HG02642 (cell line): ENCODE data around the gene GRIA2.
"Not testable (repeated sequence)": the region's sequence is repeated elsewhere in the genome, so short reads cannot be mapped to it uniquely, and the experiment has no call there.

ENCODE experiments used
- ATAC-seq: cut with Tn5 transposase; IDR thresholded peaks from one replicate; pipeline ENCODE4 v1.9.1; 2021; ENCODE audit warnings: mild to moderate bottlenecking; ENCODE audit not compliant: unreplicated experiment, poor library complexity

GRIA2 gene

DNA sequence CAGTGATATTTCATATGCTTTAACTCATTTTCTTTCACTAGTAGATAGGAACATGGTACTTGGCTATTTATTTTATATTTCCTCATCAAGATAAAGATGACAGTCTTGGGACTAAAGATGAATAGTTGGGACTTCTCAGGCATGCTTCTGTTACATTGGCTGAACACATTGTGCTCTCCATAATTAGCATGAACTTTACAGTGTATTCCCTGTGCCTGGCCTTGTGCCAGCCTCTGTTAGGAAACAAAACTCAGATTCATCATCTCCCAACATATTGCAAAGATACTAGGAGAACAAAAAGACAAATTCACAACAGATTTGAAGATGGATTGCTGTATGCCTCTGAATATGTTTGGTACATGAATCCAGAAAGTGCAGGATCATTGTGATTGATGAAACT, 26.4 kb downstream of the GRIA2 start:
- ATAC-seq = no peak

DNA sequence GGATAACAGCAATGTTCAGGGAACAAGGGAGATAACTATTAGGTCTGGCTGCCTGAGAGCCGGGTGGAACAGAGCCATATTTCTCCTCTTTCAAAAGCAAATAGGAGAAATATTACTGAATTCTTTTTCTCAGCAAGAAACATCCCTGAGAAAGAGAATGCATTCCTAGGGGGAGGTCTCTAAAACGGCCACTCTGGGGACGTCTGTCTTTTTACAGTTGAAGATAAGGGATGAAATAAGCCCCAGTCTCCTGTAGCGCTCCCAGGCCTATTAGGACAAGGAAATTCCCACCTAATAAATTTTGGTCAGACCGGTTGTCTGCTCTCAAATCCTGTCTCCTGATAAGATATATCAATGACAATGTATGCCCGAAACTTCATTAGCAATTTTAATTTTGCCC, 37.6 kb downstream of the GRIA2 start:
- not testable (repeated sequence) for ATAC-seq

- no peak for ATAC-seq
Observed at GRCh38 chr4:157265281-157265680, 44.8 kb downstream of the GRIA2 start.

DNA sequence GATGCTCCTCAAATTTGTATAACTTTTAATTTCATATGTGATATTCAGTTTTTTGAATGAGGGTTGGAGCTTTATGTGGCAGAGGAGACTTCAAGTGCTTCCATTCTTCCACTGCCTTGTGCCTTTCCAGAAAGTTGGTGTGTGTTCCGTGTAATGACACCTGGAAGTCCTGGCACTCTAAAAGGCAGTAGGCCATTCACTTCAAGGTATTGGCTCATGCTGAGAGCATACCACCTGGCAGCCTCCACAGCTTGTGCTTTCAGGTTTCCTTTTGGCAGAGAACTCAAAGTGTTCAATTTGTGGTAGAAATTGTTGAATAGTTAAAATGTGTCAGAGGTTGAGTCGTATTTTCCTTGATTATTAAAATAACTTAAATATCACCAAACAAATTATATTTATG, 49.6 kb downstream of the GRIA2 start:
- no peak for ATAC-seq

DNA sequence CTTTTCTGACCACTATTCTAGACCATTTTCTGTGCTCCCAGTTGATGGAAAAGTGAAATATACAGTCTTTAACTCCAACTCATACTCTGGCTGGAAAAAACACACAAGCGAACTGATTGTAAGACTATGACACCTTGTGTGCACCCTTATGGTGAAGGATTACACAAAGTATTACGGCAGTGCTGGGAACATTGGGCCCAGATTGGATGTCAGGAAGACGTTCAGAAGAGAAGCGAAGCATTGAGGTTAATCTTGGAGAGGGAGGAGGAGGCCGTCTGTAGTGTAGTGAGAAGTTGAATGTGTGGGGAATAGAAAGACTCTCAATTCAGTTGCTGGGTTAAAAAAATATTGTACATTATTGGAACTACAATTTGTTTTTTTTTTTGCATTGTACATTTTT, 50.0 kb downstream of the GRIA2 start:
- ATAC-seq = no peak

- ATAC-seq = no peak
Observed at GRCh38 chr4:157271166-157271869, 50.8 kb downstream of the GRIA2 start.

DNA sequence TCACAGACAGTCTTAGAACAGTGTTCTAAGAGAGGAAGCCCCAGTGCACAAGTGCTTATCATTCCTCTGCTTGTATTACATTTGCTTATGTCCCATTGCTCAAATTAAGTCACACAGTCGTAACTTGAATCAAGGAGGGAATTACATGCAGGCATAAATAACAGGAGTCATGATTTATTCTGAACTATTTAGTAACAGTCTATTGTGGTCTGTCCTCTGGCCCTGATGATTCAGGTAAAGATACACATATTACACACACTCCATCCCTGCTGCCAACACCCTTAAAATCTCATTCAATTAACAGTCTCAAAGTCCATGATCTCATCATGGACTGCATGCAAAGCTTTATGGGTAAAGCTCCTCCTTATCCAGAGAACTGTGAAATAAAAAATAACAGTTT, 60.1 kb downstream of the GRIA2 start:
- ATAC-seq = no peak

- no peak for ATAC-seq
Observed at GRCh38 chr4:157282019-157282418, 61.5 kb downstream of the GRIA2 start.

DNA sequence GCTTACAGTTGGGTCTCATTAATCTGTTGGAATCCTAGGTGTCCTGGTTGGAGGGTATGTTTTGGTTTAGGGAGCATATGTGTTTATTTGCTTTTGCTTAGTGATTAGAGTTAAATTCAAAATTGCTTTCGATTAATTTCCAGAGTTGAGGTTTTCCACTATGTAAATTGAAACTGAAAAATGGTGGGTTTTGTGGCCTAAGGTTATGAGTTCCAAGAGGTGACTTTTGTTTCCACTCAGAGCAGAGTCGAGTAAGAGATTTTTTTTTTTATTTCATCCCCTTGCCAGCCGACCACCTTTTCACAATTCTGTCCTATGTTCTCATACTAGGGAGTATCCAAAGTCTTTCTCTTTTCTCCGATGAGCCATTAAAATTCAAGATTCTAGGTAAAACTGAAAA, 66.9 kb downstream of the GRIA2 start:
- ATAC-seq = no peak

- ATAC-seq = no peak
Observed at GRCh38 chr4:157290622-157291021, 70.1 kb downstream of the GRIA2 start.

DNA sequence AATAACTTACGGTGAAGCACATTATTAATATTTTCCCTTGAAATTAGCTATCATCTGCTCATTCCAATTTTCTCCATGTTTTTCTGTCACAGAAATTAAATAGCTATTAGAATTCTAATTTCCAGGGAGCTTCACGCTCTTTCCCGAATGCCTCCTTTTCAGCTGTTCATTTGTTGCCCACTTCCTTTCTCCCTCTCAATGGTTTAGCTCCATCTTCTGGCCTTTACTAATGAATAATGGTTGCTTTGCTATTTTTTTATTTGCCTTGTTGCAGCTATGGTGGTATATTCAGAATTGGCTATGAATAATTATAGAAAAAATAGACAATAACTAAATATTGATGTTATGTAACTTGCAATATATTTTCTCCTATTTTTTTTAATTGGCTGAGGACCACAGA, 70.5 kb downstream of the GRIA2 start:
- no peak for ATAC-seq

DNA sequence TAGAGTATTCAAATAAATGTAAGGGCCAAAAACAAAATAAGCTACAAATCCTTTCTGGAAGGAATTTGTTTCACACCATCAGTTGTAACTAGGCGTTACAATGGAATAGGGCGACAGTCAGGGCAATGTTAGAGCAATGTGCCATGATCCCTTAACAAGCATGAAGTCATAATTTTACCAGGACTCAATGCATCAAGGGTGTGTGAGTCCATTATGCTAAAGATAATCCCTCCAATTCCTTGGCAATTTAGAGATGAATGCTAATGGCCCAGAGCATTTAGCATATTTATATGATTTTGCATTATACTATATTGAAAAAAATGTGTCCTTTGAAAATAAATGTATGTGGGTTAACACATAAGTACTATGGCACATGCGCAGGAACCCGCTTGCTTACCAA, 73.1 kb downstream of the GRIA2 start:
- ATAC-seq = no peak

DNA sequence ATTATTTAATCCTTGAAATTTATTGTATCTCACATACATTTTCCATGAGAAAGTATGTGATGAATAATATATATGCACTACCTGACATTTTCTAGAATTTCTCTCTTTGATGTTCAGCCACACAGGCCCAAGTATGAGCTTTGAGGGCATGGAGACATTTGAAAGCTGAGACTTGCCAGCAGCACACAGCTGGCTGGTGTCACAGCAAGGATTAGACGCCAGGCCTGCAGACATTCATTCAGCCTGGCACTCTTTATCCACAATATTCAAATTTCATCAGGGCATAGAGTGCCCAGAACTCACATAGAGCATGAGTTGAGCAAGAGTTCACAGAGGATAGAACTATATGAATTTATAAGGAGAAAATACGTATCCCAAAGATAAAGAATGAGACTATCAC, 74.0 kb downstream of the GRIA2 start:
- ATAC-seq = no peak

- no peak for ATAC-seq
Observed at GRCh38 chr4:157300701-157301100, 80.2 kb downstream of the GRIA2 start.

DNA sequence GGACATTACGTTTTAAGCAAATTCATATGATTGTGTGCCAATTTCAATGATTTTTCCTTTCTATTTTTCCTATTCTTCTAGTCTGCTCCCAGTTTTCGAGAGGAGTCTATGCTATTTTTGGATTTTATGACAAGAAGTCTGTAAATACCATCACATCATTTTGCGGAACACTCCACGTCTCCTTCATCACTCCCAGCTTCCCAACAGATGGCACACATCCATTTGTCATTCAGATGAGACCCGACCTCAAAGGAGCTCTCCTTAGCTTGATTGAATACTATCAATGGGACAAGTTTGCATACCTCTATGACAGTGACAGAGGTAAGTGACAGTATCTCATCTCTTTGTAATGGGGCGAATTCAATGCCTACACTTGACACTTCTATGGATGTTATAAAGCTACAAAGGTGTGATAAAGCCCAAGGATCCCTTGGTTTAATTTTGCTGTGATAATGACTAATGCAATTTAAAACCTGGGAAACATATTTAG, 83.0 kb downstream of the GRIA2 start:
- no peak for ATAC-seq

DNA sequence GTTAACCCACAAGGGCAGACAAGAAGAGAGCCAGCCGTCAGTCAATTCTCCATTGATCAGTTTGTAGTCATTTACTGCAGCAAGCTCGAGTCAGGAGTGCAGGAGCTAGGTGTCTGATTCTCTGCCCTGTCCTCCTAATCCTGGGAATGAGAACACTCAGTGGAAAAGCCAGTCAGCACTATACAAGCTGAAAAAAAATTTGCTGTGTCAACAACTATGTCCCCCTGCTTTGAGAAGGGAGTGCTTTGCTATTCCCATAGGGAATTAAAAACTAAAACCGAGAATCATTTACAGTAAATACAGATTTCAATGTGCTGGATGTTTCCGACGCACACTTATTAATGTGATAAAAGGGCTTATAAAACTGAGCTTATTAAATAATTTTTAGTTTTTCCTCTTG, 84.2 kb downstream of the GRIA2 start:
- no peak for ATAC-seq

DNA sequence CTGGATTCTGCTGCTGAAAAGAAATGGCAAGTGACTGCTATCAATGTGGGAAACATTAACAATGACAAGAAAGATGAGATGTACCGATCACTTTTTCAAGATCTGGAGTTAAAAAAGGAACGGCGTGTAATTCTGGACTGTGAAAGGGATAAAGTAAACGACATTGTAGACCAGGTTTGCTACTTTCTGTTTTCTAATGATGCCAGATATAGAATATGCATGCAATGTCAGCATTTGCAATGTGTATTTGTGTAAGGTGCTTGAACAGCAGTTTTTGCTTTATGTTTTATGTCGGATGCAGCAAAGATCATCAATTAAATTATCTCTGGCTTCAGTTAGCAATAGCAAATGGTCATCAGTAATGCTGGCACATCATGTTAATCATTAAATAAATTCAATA, 92.2 kb downstream of the GRIA2 start:
- ATAC-seq = no peak

DNA sequence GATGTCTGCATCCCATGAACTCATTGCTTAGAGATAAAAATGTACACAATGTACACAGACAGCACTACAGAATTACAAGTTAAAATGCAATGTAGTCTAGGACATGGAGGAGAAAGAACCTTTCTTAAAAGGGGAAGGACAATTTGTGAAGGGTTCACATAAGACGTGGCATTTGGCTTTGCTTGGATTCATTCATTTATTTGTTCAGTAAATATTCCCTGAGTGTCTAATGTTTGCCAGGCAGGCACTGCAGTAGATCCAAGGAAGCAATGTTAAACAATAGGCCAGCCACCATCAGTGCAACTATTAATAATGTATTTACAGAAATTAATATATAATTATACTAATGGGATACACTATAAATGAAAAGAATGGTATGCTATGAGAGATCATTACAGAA, 94.4 kb downstream of the GRIA2 start:
- no peak for ATAC-seq

GRCh38 chr4:157315968-157316367, 95.4 kb downstream of the GRIA2 start:
- ATAC-seq = no peak

GRCh38 chr4:157320092-157320491, 99.6 kb downstream of the GRIA2 start:
- no peak for ATAC-seq

DNA sequence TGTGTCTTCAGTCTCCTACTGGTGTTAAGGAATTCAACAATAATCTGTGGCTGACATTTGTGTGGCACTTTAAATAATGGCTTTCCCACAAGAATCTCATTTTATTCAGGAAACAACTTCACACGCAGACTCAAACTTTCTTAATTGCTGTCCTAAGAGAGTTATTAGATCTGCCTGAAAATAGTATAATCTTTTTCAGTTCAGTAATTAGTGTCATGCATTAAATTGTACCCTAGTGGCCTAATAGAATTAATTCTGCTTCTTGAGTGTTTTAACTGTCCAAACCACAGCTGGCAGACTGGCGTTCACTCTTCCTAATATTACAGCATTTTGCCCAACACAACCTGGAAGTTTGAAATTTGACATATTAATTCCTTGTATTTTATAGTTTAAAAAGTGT, 107.1 kb downstream of the GRIA2 start:
- ATAC-seq = no peak

- no peak for ATAC-seq
Observed at GRCh38 chr4:157357887-157358286, 137.4 kb downstream of the GRIA2 start.

DNA sequence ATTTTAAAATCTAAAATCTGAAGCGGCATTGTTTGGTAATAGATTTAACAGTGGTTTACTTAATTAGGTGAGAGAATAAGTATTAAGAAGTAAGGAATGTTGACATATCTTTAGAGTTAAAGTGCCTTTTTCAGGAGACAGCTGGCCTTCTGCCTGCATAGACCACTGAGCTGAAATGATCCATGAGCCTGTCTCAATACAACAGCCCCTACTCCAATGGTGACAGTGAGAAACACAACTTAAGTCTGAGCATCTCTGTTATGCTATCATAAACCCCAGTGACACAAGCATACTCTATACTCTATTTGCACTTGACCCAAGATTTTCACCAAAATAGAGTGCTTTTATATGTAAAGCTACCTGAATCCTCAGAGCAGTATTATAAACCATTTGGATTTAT, 137.9 kb downstream of the GRIA2 start:
- no peak for ATAC-seq
